H1 (cell line): ENCODE measurements around the gene CHSY3. TPM values are rescaled to one million over a fixed set of nuclear protein-coding genes. Genes with fewer than 3 reads are reported as not detected.
A peak's percentile ranks its signal among the peaks of the same experiment; 100 is the strongest.

Experiments used
- CTCF ChIA-PET: fragments of 300-600 bp; sonication (Branson Sonifier 250); formaldehyde crosslinking; loops from one replicate; lab custom pipeline; 2021; ENCODE audit not compliant: partially characterized antibody; lab: Charles Lee
- POLR2A ChIA-PET: fragments of 300-600 bp; sonication (Branson Sonifier 250); formaldehyde crosslinking; loops from one replicate; lab custom pipeline; 2021; ENCODE audit warnings: inconsistent platforms; ENCODE audit not compliant: partially characterized antibody; lab: Charles Lee
- DNase-seq, 2 experiments: peaks; one replicate each; pipeline versions ENCODE4 v3.0.0 to v3.0.0-alpha.2; 2010 to 2022; ENCODE audit warnings: low spot score in 2 of 2, low read depth in 1 of 2, mixed read lengths in 1 of 2
- FAIRE-seq: peaks from 2 replicates; lab custom pipeline; 2011; peaks lifted over from hg19 to GRCh38; lab: Jason Lieb, UNC
- H2AFZ ChIP-seq: 2 replicates; pipeline ENCODE4 v1.8.1; 2012; ENCODE audit warnings: low read length, inconsistent platforms
- H2AK5ac ChIP-seq: 2 replicates; pipeline ENCODE4 v1.6.1; 2013; ENCODE audit warnings: low read depth, low read length
- H2BK120ac ChIP-seq: replicated peaks from 2 replicates; pipeline ENCODE3; 2013; ENCODE audit warnings: low read depth, low read length, inconsistent platforms
- H2BK12ac ChIP-seq: 2 replicates; pipeline ENCODE4 v1.6.1; 2013; ENCODE audit warnings: low read depth, low read length
- H2BK15ac ChIP-seq: 2 replicates; pipeline ENCODE4 v1.6.1; 2013; ENCODE audit warnings: low read length
- H2BK20ac ChIP-seq: 2 replicates; pipeline ENCODE4 v1.6.1; 2013; ENCODE audit warnings: low read length
- H2BK5ac ChIP-seq: 2 replicates; pipeline ENCODE4 v1.6.1; 2013; ENCODE audit warnings: low read depth, low read length
- H3K14ac ChIP-seq: 2 replicates; pipeline ENCODE4 v1.6.1; 2013; ENCODE audit warnings: inconsistent platforms; ENCODE audit not compliant: insufficient read length
- H3K18ac ChIP-seq: 2 replicates; pipeline ENCODE4 v1.6.1; 2013; ENCODE audit warnings: low read length; ENCODE audit errors: extremely low read depth
- H3K23ac ChIP-seq: 2 replicates; pipeline ENCODE4 v1.6.1; 2013; ENCODE audit warnings: inconsistent platforms; ENCODE audit not compliant: insufficient read length
- H3K23me2 ChIP-seq: 2 replicates; pipeline ENCODE4 v1.6.1; 2013; ENCODE audit warnings: low read depth, low read length
- H3K27ac ChIP-seq: 2 replicates; pipeline ENCODE4 v1.6.1; 2011; ENCODE audit warnings: low read depth, low read length, inconsistent platforms
- H3K27me3 ChIP-seq, 4 experiments: replicated peaks in 1 of 4; 1 replicate in 1 of 4; 2 replicates in 3 of 4; pipeline versions ENCODE4 v1.6.1 to v1.8.1; 2011 to 2013; ENCODE audit warnings: low read length in 3 of 4, mild to moderate bottlenecking in 3 of 4, inconsistent platforms in 2 of 4, mixed read lengths in 2 of 4, moderate library complexity in 1 of 4; ENCODE audit not compliant: control insufficient read depth in 3 of 4, insufficient read depth in 3 of 4; ENCODE audit errors: extremely low read depth in 1 of 4
- H3K36me3 ChIP-seq, 4 experiments: 2 replicates each; pipeline versions ENCODE4 v1.6.1 to v1.8.1; 2011 to 2013; ENCODE audit warnings: mild to moderate bottlenecking in 4 of 4, low read length in 3 of 4, moderate library complexity in 2 of 4, control low read depth in 1 of 4, inconsistent platforms in 1 of 4; ENCODE audit not compliant: insufficient read depth in 4 of 4, control insufficient read depth in 2 of 4
- H3K4ac ChIP-seq: replicated peaks from 2 replicates; pipeline ENCODE3; 2013; ENCODE audit warnings: low read length, low read depth, mixed read lengths, inconsistent platforms; ENCODE audit not compliant: insufficient read length
- H3K4me1 ChIP-seq, 4 experiments: replicated peaks in 1 of 4; 1 replicate in 1 of 4; 2 replicates in 3 of 4; pipeline versions ENCODE4 v1.6.1 to v1.8.1; 2011 to 2013; ENCODE audit warnings: low read length in 3 of 4, inconsistent platforms in 2 of 4, mixed read lengths in 1 of 4; ENCODE audit not compliant: insufficient read depth in 4 of 4, control insufficient read depth in 3 of 4
- H3K4me2 ChIP-seq, 2 experiments: 2 replicates each; pipeline versions ENCODE4 v1.6.1 to v1.8.1; 2011 to 2013; ENCODE audit warnings: low read depth in 2 of 2, low read length in 2 of 2, control low read depth in 1 of 2, inconsistent platforms in 1 of 2, mild to moderate bottlenecking in 1 of 2; ENCODE audit not compliant: insufficient read depth in 1 of 2
- H3K4me3 ChIP-seq, 4 experiments: fragments of 200-600, 300-600 bp in 1 of 4; sonication (generic), shearing (Covaris generic), sonication (Bioruptor Twin) in 1 of 4; 2 replicates each; pipeline versions ENCODE4 v1.5.1 to v1.8.1; 2011 to 2016; ENCODE audit warnings: low read length in 4 of 4, low read depth in 3 of 4, control low read depth in 2 of 4, inconsistent platforms in 2 of 4, mild to moderate bottlenecking in 2 of 4, mixed read lengths in 1 of 4, moderate library complexity in 1 of 4; ENCODE audit not compliant: insufficient read depth in 2 of 4; ENCODE audit errors: extremely low read depth in 1 of 4
- H3K56ac ChIP-seq: replicated peaks from 2 replicates; pipeline ENCODE3; 2013; ENCODE audit warnings: low read depth, mild to moderate bottlenecking, mixed read lengths, low read length, inconsistent platforms; ENCODE audit not compliant: insufficient read length
- H3K79me1 ChIP-seq: 2 replicates; pipeline ENCODE4 v1.6.1; 2013; ENCODE audit warnings: low read depth, low read length, control low read depth
- H3K79me2 ChIP-seq, 2 experiments: 2 replicates each; pipeline versions ENCODE4 v1.6.1 to v1.8.1; 2012 to 2013; ENCODE audit warnings: low read length in 2 of 2, mild to moderate bottlenecking in 2 of 2, inconsistent platforms in 1 of 2; ENCODE audit not compliant: insufficient read depth in 2 of 2, control insufficient read depth in 1 of 2
- H3K9ac ChIP-seq, 4 experiments: replicated peaks in 1 of 4; 1 replicate in 1 of 4; 2 replicates in 3 of 4; pipeline versions ENCODE4 v1.6.1 to v1.8.1; 2011 to 2013; ENCODE audit warnings: low read depth in 3 of 4, low read length in 3 of 4, control low read depth in 2 of 4, mild to moderate bottlenecking in 2 of 4, moderate library complexity in 2 of 4, inconsistent platforms in 1 of 4; ENCODE audit errors: extremely low read depth in 1 of 4
- H3K9me3 ChIP-seq, 2 experiments: 2 replicates each; pipeline versions ENCODE4 v1.6.1 to v1.8.1; 2012 to 2013; ENCODE audit warnings: mild to moderate bottlenecking in 2 of 2, moderate library complexity in 2 of 2, control low read depth in 1 of 2, inconsistent platforms in 1 of 2, low read depth in 1 of 2, low read length in 1 of 2, mixed read lengths in 1 of 2; ENCODE audit not compliant: insufficient read depth in 2 of 2
- H4K20me1 ChIP-seq, 2 experiments: replicated peaks in 1 of 2; 2 replicates each; pipeline versions ENCODE3 to v1.8.1; 2011 to 2013; ENCODE audit warnings: inconsistent platforms in 2 of 2, low read length in 2 of 2, mild to moderate bottlenecking in 1 of 2; ENCODE audit not compliant: insufficient read depth in 2 of 2, control insufficient read depth in 1 of 2
- H4K5ac ChIP-seq: 2 replicates; pipeline ENCODE4 v1.6.1; 2013; ENCODE audit warnings: low read length, low read depth, mixed read lengths, inconsistent platforms; ENCODE audit not compliant: insufficient read length
- H4K8ac ChIP-seq: 2 replicates; pipeline ENCODE4 v1.8.0; 2013; ENCODE audit warnings: mild to moderate bottlenecking, moderate library complexity, low read length, inconsistent platforms; ENCODE audit not compliant: insufficient read depth; ENCODE audit errors: extremely low read depth
- H4K91ac ChIP-seq: replicated peaks from 2 replicates; pipeline ENCODE3; 2013; ENCODE audit warnings: low read length, mixed read lengths, inconsistent platforms; ENCODE audit not compliant: insufficient read length
- ASH2L ChIP-seq: fragments of 200-600, 300-600 bp; sonication (generic); IDR thresholded peaks from one replicate; pipeline ENCODE4 v1.7.1; 2017; ENCODE audit warnings: low read length
- BRCA1 ChIP-seq: IDR thresholded peaks from 2 replicates; pipeline ENCODE4 v1.6.1; 2012; ENCODE audit warnings: low read depth, low read length, improper control_type of control experiment
- CEBPB ChIP-seq: IDR thresholded peaks from 2 replicates; pipeline ENCODE4 v1.6.1; 2012; ENCODE audit warnings: low read depth, low read length
- EP300 ChIP-seq, 2 experiments: IDR thresholded peaks; 1 replicate in 1 of 2; 2 replicates in 1 of 2; pipeline ENCODE4 v1.6.1; 2011 to 2012; ENCODE audit warnings: low read depth in 2 of 2, low read length in 2 of 2, mild to moderate bottlenecking in 2 of 2, borderline replicate concordance in 1 of 2, inconsistent platforms in 1 of 2, moderate library complexity in 1 of 2
- FOSL1 ChIP-seq: IDR thresholded peaks from 2 replicates; pipeline ENCODE4 v1.6.1; 2011; ENCODE audit warnings: mild to moderate bottlenecking, low read depth, low read length, moderate library complexity; ENCODE audit not compliant: insufficient read depth
- JUN ChIP-seq: IDR thresholded peaks from 2 replicates; pipeline ENCODE4 v1.6.1; 2011; ENCODE audit warnings: low read depth, mild to moderate bottlenecking, improper control_type of control experiment, low read length
- KDM1A ChIP-seq: fragments of 200-600, 300-600 bp; sonication (generic); IDR thresholded peaks from 2 replicates; pipeline ENCODE4 v1.7.1; 2016; ENCODE audit warnings: mild to moderate bottlenecking, low read length, borderline replicate concordance
- SIN3A ChIP-seq, 2 experiments: IDR thresholded peaks in 1 of 2; conservative IDR thresholded peaks in 1 of 2; 2 replicates each; pipeline ENCODE4 v1.6.1; 2011 to 2012; ENCODE audit warnings: low read length in 2 of 2, improper control_type of control experiment in 1 of 2, low read depth in 1 of 2, mild to moderate bottlenecking in 1 of 2
- SIRT6 ChIP-seq: IDR thresholded peaks from one replicate; pipeline ENCODE4 v1.7.1; 2012; ENCODE audit warnings: low read length, inconsistent platforms
- SP4 ChIP-seq: IDR thresholded peaks from 2 replicates; pipeline ENCODE4 v1.6.1; 2012; ENCODE audit warnings: low read length, inconsistent platforms
- SUZ12 ChIP-seq: fragments of 200-600 bp; sonication (generic); IDR thresholded peaks from 2 replicates; pipeline ENCODE4 v1.6.1; 2012; ENCODE audit warnings: mild to moderate bottlenecking, inconsistent platforms, low read length, moderate library complexity, mixed read lengths
- TEAD4 ChIP-seq: IDR thresholded peaks from 2 replicates; pipeline ENCODE4 v1.6.1; 2012; ENCODE audit warnings: low read depth, low read length, inconsistent platforms, mixed read lengths
- WGBS, 2 experiments: shearing (Covaris generic) in 1 of 2; methylation state at CpG; one replicate each; pipeline versions ENCODE4 v1.1.6 to v1.1.7; 2013 to 2015; ENCODE audit warnings: low lambda C conversion rate in 2 of 2, mixed read lengths in 2 of 2, inconsistent platforms in 1 of 2, low coverage in 1 of 2, missing lambda C conversion rate in 1 of 2; ENCODE audit not compliant: insufficient replicate concordance in 2 of 2, insufficient coverage in 1 of 2, insufficient read length in 1 of 2; ENCODE audit errors: extremely low coverage in 1 of 2, missing lambda C conversion rate in 1 of 2; 5-methylcytosine and 5-hydroxymethylcytosine counted together
- polyA plus RNA-seq, 7 experiments: library from polyadenylated mRNA; depleted of rRNA in 3 of 7; stranded (reverse) in 5 of 7; unstranded in 2 of 7; fragments of >200 nt in 5 of 7; fragments of 200-250 nt in 2 of 7; gene quantifications; 1 replicate in 5 of 7; 2 replicates in 1 of 7; 4 replicates in 1 of 7; pipeline versions ENCODE4 v1.2.1 to v1.2.3, GENCODE V29; 2011 to 2013; ENCODE audit warnings: missing spikeins in 2 of 7, mixed read lengths in 2 of 7
- total RNA-seq: library from RNA; stranded (reverse); fragmentation: NEBNext Ultra II Directional; extraction: Animal tissue kit (Norgen Biotek cat#: 25700); gene quantifications from 2 replicates; pipeline ENCODE4 v1.2.1, GENCODE V29; 2021
- TF ChIP-seq, protein P1 (sequence below): IDR thresholded peaks from 2 replicates; pipeline ENCODE4 v1.6.1; 2012; ENCODE audit warnings: inconsistent platforms

CHSY3 gene
- total and polyA plus RNA-seq, 2 of the 8 experiments (the other 6 are each of a cell fraction or from before 2014, with no cell fraction given): 0.24 to 1.8 TPM

DNA sequence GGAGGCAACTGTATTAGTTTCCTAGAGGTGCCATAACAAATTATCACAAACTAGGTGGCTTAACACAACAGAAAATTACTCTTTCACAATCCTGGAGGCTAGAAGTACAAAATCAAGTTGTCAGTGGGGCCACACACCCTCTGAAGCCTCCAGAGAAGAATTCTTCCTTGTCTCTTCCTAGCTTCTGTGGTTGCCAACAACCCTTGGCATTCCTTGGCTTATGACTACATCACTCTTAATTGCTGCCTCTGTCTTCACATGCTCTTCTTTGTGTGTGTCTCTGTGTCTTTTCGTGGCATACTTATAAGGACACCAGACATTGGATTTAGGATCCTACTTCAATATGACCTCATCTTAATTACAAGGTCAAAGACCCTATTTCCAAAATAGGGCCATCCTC is 327.5 kb downstream of the CHSY3 start:
- no peak overlapping the region for H2BK5ac ChIP-seq
- no peak overlapping the region for H3K4ac ChIP-seq
- H4K8ac ChIP-seq: no peak overlapping the region
- ChIA-PET CTCF (no interaction called here), POLR2A (no interaction called here)
- no peaks in the 10 kb centered on the region for H3K79me1 ChIP-seq
- H3K79me2 ChIP-seq: no peaks in the 10 kb centered on the region
- no peak overlapping the region for H3K27ac ChIP-seq
- H2BK20ac ChIP-seq: no peak overlapping the region
- H3K14ac ChIP-seq: no peak overlapping the region
- no peak overlapping the region for H2BK12ac ChIP-seq
- H2AK5ac ChIP-seq: no peak overlapping the region
- no peak overlapping the region for H2BK15ac ChIP-seq
- H4K20me1 ChIP-seq: no peaks in the 10 kb centered on the region
- no peaks in the 10 kb centered on the region for H3K23me2 ChIP-seq
- no peak overlapping the region for H3K18ac ChIP-seq
- no peak for DNase-seq
- H3K9ac ChIP-seq: no peak overlapping the region
- no peak overlapping the region for H4K5ac ChIP-seq
- H4K91ac ChIP-seq: no peak overlapping the region
- no peak overlapping the region for H3K4me2 ChIP-seq
- peak overlapping the region; percentile 32; the same call in 1 of the 2 replicates for H2AFZ ChIP-seq
- H3K9me3 ChIP-seq: 0 out of 4 replicates have a peak, but pooled peaks cover 0 to 3% of the 10 kb centered on the region in 2 experiments
- H3K27me3 ChIP-seq: no peaks in the 10 kb centered on the region
- no peak overlapping the region for H2BK120ac ChIP-seq
- H3K36me3 ChIP-seq: no peaks in the 10 kb centered on the region
- FAIRE-seq: no peak
- H3K23ac ChIP-seq: no peak overlapping the region
- H3K4me1 ChIP-seq: peaks cover 0 to 3% (median 0%) of the 10 kb centered on the region in 4 experiments; a peak in 2 of 7 replicates
- no peak overlapping the region for H3K4me3 ChIP-seq
- no peak overlapping the region for H3K56ac ChIP-seq
- 100% methylated on average over 1 of the region's 1 CpG; no CpG with 5 or more reads in 1 of the 2 experiments for WGBS, 2 experiments
- TF ChIP-seq BRCA1 (no peak), SUZ12 (no peak), EP300 (IDR thresholded peaks at IDR 0.05; ENCODE audit: borderline replicate concordance in 1 of 2, low read depth in 2 of 2, low read length in 2 of 2) (no peak), SIN3A (conservative IDR thresholded peaks at IDR 0.05 in 1 of 2, IDR thresholded peaks at IDR 0.05 in 1 of 2; ENCODE audit: low read depth in 1 of 2, low read length in 2 of 2) (no peak), FOSL1 (no peak), TEAD4 (no peak), KDM1A (no peak), CEBPB (no peak), JUN (no peak), SP4 (no peak), ASH2L (no peak), SIRT6 (no peak)
- TF ChIP-seq, protein P1, sequence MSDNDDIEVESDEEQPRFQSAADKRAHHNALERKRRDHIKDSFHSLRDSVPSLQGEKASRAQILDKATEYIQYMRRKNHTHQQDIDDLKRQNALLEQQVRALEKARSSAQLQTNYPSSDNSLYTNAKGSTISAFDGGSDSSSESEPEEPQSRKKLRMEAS: no peak
